Skeletal muscle satellite cell (primary cell): ENCODE data around the gene KRTAP5-3.
"Not testable (repeated sequence)": the region's sequence is repeated elsewhere in the genome, so short reads cannot be mapped to it uniquely, and the experiment has no call there.

Source experiments
- H3K27me3 ChIP-seq: 2 replicates; pipeline ENCODE4 v1.7.0; 2013; ENCODE audit warnings: low read length; ENCODE audit not compliant: control insufficient read depth, insufficient read depth
- H3K36me3 ChIP-seq: 2 replicates; pipeline ENCODE4 v1.7.0; 2013; ENCODE audit warnings: mild to moderate bottlenecking, control low read depth, low read length; ENCODE audit not compliant: insufficient read depth
- H3K4me1 ChIP-seq: 2 replicates; pipeline ENCODE4 v1.7.0; 2013; ENCODE audit warnings: low read length; ENCODE audit not compliant: control insufficient read depth, insufficient read depth
- H3K4me2 ChIP-seq: 2 replicates; pipeline ENCODE4 v1.7.0; 2013; ENCODE audit warnings: mild to moderate bottlenecking, low read length
- H3K4me3 ChIP-seq: 2 replicates; pipeline ENCODE4 v1.7.0; 2013; ENCODE audit warnings: low read length
- H3K9ac ChIP-seq: 2 replicates; pipeline ENCODE4 v1.7.0; 2013; ENCODE audit warnings: mild to moderate bottlenecking, low read depth, low read length, moderate library complexity
- H3K9me3 ChIP-seq: replicated peaks from 2 replicates; pipeline ENCODE4 v1.7.0; 2013; ENCODE audit warnings: mild to moderate bottlenecking, control low read depth, low read length

Gene KRTAP5-3

DNA sequence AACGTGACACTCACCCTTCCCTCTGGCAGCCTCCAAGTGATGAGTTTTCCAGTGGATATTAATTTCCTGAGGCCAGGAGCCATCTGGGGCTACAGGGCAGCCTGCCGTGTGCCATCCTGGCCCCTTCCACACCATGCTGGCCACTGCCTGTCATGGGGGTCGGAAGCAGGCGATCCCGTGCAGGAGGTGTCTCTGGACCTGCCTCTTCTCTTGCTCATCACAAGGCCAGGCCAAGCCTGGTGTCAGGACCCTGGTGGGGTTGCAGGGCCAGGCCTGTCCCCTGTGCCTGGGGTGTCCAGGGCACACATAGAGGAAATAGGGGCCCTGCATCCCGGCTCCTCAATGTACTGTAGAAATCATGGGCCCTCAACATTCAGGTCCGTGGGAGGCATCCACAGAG, 3.6 kb downstream of the KRTAP5-3 start:
- peaks cover 68% of the 10 kb centered on the region for H3K27me3 ChIP-seq
- no peaks in the 10 kb centered on the region for H3K4me1 ChIP-seq
- H3K9me3 ChIP-seq = no peaks in the 10 kb centered on the region
- H3K9ac ChIP-seq = no peak overlapping the region
- H3K4me2 ChIP-seq = no peak overlapping the region
- H3K4me3 ChIP-seq = no peak overlapping the region
- no peaks in the 10 kb centered on the region for H3K36me3 ChIP-seq

DNA sequence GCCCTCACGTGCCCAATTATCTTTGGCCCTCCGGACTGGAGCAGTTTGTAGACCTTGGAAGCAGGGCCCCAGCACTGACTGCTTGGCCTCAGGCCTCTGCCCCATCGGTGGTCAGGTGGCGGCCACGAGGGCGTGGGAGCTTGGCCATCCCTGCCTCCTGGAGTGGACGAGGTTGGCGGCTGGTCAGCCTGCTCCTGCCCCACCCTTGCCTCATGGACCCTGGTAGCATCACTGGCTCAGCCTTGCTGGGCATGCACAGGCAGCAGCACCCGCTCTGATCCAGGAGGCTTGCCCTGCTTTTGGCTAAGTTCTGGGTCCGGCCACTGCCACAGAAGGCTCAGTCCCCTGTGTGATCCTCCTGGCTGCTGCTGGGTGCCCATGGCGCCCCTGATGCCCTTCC, 4.1 kb downstream of the KRTAP5-3 start:
- H3K4me1 ChIP-seq = no peaks in the 10 kb centered on the region
- peaks cover 73% of the 10 kb centered on the region for H3K27me3 ChIP-seq
- H3K9ac ChIP-seq = no peak overlapping the region
- no peaks in the 10 kb centered on the region for H3K36me3 ChIP-seq
- H3K4me3 ChIP-seq = no peak overlapping the region
- no peak overlapping the region for H3K4me2 ChIP-seq
- no peaks in the 10 kb centered on the region for H3K9me3 ChIP-seq

DNA sequence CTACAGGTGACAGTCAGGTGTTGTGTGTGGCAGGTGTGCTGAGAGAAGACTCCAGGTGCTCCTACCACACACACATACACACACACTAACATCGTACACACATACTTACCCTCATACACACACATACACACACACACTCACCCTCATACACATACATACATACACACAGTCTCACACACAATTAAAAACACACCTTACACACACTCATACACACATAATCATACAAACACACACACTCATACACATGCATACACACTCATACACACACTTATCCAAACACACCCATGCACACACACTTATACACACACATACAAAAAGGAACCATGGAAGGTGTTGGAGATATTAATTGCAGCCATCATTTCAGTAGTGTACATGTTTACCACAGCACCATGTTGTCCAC, 4.6 kb downstream of the KRTAP5-3 start:
- Histone ChIP-seq H3K36me3 (no peaks in the 10 kb centered on the region), H3K4me1 (no peaks in the 10 kb centered on the region), H3K4me2 (no peak overlapping the region), H3K27me3 (peaks cover 78% of the 10 kb centered on the region), H3K4me3 (no peak overlapping the region), H3K9me3 (no peaks in the 10 kb centered on the region), H3K9ac (no peak overlapping the region)

DNA sequence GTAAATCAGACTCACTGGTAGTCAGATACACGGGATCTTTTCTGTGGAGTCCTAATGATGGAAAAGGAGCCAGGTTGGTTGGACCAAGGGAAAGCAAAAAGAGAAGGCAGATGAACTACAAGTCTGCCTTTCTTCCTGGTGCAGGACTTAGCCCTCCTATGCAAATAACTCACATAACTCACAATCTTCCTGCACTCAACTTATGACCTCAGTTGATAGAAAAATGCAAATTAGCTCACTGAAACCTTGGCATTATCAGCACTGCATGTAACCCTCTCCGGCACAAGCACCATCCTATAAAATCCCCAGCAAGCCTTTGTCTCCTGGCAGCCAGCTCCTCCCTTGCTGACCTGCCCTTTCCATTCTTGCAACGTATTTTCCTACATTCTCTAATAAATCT, 6.6 kb downstream of the KRTAP5-3 start:
- H3K9ac ChIP-seq, H3K9me3 ChIP-seq, H3K4me2 ChIP-seq, H3K4me1 ChIP-seq, H3K4me3 ChIP-seq, H3K36me3 ChIP-seq: not testable (repeated sequence)
- H3K27me3 ChIP-seq = peaks cover 76% of the 10 kb centered on the region

DNA sequence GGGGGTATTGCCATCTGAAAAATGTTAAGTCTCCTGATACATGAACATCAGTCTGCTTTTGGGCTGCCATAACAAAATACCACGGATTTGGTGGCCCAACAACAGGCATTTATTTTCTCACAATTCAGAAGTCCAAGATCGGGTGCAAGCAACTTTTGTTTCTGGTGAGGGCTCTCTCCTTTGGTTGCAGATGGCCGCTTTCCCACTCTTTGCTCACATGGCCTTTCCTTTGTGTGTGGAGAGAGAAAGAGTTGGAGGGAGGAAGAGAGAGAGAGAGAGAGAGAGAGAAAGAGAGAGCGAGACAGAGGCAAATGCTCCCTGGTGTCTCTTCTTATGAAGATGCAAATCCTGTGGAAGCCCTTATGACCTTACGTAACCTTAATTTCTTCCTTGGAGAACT, 7.6 kb downstream of the KRTAP5-3 start:
- Histone ChIP-seq H3K9ac (no peak overlapping the region), H3K4me1 (no peaks in the 10 kb centered on the region), H3K4me2 (no peak overlapping the region), H3K4me3 (no peak overlapping the region), H3K9me3 (no peaks in the 10 kb centered on the region), H3K27me3 (peaks cover 75% of the 10 kb centered on the region), H3K36me3 (no peaks in the 10 kb centered on the region)

DNA sequence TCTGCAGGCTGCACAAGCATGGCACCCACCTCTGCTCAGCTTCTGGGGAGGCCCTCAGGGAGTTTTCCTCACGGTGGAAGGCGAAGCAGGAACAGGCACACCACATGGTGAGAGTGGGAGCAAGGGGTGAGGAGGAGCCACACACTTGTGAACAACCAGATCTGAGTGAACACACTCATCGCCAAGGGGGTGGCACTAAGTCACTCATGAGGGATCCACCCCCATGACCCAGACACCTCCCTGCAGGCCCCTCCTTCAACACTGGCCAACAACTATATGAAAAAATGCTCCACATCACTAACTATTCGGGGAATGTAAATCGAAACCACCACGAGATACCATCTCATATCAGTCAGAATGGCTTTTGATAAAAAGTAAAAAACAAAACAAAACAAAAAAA, 9.4 kb downstream of the KRTAP5-3 start:
- peaks cover 79% of the 10 kb centered on the region for H3K27me3 ChIP-seq
- H3K9me3 ChIP-seq = no peaks in the 10 kb centered on the region
- H3K4me3 ChIP-seq = no peak overlapping the region
- H3K4me1 ChIP-seq = no peaks in the 10 kb centered on the region
- no peak overlapping the region for H3K4me2 ChIP-seq
- H3K36me3 ChIP-seq = no peaks in the 10 kb centered on the region
- no peak overlapping the region for H3K9ac ChIP-seq

DNA sequence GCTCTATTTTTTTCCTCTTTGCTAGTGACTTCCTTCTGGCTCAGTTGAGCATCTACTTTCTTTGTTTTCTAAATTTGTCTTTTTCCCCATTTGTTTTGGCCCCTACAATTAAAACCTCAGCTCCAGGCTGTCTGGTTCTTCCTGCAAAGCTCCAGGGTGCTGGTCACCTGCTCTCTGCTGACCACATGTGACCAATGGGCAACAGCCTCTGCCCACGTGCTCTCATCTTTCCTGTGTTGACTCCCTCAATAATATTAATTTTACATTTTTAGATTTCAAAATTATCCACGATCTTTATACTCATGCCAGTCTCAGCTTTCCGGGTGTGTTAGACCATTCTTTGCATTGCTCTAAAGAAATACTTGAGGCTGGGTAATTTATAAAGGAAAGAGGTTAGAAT, 9.9 kb downstream of the KRTAP5-3 start:
- H3K9ac ChIP-seq, H3K4me3 ChIP-seq, H3K4me1 ChIP-seq, H3K36me3 ChIP-seq, H3K9me3 ChIP-seq, H3K4me2 ChIP-seq: not testable (repeated sequence)
- H3K27me3 ChIP-seq = peaks cover 81% of the 10 kb centered on the region

DNA sequence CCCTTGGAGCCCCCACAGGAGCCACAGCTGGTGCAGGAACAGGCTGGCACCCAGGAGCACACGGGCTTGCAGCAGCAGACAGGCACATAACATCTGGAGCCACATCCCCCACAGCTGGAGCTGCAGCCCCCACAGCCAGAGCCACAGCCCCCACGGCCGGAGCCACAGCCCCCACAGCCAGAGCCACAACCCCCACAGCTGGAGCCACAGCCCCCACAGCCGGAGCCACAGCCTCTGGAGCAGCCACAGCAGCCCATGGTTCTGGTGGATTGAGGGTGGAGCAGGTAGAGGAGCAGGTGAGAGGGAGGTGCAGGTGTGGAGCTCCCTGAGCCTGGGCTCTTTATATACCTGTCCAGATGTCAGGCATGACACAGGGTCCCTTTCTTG, 10.3 kb downstream of the KRTAP5-3 start, which contains the start of gene KRTAP5-2:
KRTAP5-2 (minus strand) TSS at position 301 of the 387 bp plus-strand sequence; CDS start at position 257, 44 bp downstream.
- H3K9me3 ChIP-seq = no peaks in the 10 kb centered on the region
- no peaks in the 10 kb centered on the region for H3K36me3 ChIP-seq
- H3K27me3 ChIP-seq = peaks cover 79% of the 10 kb centered on the region

DNA sequence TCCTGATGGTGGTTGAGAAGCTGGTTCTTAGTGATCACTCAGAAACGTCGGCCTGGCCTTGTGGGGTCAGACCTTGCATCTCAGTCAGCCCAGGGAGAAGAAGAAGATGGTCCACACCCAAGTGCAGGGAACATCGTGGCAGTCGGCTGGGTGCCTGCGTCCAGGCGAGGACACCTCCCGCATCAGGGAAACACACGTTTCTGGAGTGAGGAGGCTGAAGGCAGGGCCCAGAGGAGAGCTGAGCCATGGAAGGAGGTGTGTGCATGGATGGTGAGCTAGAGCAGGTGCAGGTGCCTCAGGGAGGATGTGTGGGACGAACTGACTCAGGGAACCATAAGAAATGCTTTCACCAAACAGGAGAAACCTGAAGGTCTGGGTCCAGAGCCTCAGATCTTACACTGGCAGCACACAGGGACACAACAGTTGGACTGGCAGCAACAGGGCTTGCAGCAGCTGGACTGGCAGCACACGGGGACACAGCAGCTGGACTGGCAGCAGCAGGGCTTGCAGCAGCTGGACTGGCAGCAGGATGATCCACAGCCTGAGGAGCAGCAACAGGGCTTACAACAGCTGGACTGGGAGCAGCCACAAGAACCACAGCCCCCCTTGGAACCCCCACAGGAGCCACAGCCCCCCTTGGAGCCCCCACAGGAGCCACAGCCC, 10.8 kb downstream of the KRTAP5-3 start:
- Histone ChIP-seq H3K4me1 (no peaks in the 10 kb centered on the region), H3K4me2 (no peak overlapping the region), H3K9me3 (no peaks in the 10 kb centered on the region), H3K4me3 (no peak overlapping the region), H3K9ac (no peak overlapping the region), H3K36me3 (no peaks in the 10 kb centered on the region), H3K27me3 (peaks cover 83% of the 10 kb centered on the region)

More for the DNA sequence above, 10.3 kb downstream of the KRTAP5-3 start, which contains the start of gene KRTAP5-2:
- no peak within 1 kb of the TSS for H3K9ac ChIP-seq
- H3K4me3 ChIP-seq = no peak within 1 kb of the TSS
- no peak within 1 kb of the TSS for H3K4me2 ChIP-seq
- no peaks in the 10 kb centered on the region for H3K4me1 ChIP-seq

DNA sequence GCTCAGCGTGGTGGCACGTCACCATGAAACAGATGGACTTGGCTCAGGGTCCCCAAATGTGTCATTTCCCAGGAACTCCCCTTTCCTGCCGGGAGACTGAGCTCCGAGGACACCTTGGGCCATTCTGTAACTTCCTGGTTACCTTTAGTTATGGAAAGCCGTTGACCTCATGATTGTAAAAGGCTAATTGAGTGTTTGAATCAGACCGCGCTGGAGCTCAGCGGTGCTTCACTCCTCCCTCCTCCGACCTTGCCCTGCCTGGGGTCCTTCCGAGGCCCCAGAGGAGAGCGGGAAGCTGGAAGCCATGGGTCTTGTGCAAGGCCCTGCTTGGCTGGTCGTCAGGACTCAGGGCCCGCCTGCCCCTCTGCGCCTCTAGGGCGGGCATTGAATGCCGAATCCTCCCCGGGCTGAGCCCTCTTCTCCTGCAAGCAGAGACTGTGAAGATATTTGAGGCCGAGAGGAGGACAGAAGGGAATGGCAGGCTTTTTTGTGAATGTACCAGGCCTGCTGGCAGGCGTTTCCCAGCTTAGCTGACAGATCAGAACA, 11.6 kb downstream of the KRTAP5-3 start:
- not testable (repeated sequence) for H3K9me3 ChIP-seq, H3K9ac ChIP-seq

DNA sequence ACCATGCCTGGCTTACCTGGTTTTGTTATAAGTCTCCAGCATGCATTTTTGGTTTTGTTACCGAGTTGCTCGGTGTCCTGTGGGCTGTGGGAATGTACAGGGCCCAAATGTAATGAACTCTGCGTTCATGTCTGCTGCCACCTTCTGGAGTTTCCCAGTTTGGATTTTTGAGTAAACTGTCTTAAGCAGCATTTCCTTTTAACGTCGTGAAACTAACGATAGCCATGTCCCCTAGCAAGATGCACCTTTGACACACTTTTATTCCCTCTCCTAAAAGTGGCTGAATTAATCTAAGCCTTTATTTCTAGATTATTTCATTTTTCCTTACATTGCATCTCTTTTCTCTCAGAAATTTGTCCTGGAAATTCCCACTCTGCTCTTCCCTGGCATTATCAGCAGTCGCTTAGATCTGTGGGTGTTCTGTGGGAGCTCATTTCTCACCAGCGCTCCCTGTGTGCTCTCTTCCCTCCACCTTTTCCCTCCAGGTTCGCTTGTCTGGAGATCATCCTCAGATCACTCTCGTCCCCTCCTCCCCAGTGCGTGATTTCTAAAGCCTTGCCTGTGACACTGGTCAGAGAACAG, 12.2 kb downstream of the KRTAP5-3 start:
- not testable (repeated sequence) for H3K4me1 ChIP-seq, H3K9ac ChIP-seq, H3K4me3 ChIP-seq, H3K9me3 ChIP-seq, H3K36me3 ChIP-seq, H3K4me2 ChIP-seq
- peaks cover 76% of the 10 kb centered on the region for H3K27me3 ChIP-seq

More for the DNA sequence above, 11.6 kb downstream of the KRTAP5-3 start:
- not testable (repeated sequence) for H3K36me3 ChIP-seq, H3K4me1 ChIP-seq, H3K4me2 ChIP-seq, H3K4me3 ChIP-seq
- H3K27me3 ChIP-seq = peaks cover 79% of the 10 kb centered on the region

DNA sequence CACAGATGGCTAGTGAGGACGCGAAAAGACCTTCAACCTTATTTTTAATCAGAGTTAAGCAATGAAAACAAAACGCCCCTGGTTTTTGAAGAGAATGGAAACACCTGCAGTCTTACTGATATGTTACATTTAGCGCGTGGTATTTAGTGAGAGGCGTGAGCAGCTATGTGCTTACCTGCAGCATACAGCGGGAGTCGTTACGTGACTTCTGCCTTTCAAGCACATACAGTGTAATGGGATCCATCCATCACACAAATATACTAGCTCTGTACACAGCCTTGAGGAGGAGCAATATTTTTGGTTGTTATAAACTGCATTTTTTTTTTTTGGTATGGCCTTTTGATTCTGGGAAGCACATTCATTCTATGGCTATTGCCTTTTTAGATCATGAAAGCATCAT, 15.6 kb downstream of the KRTAP5-3 start:
- no peak overlapping the region for H3K4me3 ChIP-seq
- H3K4me1 ChIP-seq = no peaks in the 10 kb centered on the region
- no peaks in the 10 kb centered on the region for H3K36me3 ChIP-seq
- H3K9ac ChIP-seq = no peak overlapping the region
- H3K27me3 ChIP-seq = peaks cover 64% of the 10 kb centered on the region
- no peaks in the 10 kb centered on the region for H3K9me3 ChIP-seq
- no peak overlapping the region for H3K4me2 ChIP-seq
